Measurements from ENCODE around the gene TNFSF13B. TPM values are rescaled to one million over a fixed set of nuclear protein-coding genes. Genes with fewer than 3 reads are reported as not detected.

The TNFSF13B gene
- total RNA-seq, 2 donors from 2014 or later, result 0.52 to 10.2 TPM

- peaks cover 14% of the 10 kb centered on the region for H3K4me1 ChIP-seq
- WGBS, 2 donors, result 17 to 33% methylated on average over 3 of the region's 3 CpGs
- H3K4me3 ChIP-seq, result no peak overlapping the region
- peak overlapping the region in 3 of 4 donors; percentile 11 to 79 (median 42) for H3K27ac ChIP-seq
- no peak for DNase-seq
- no peaks in the 10 kb centered on the region for H3K9me3 ChIP-seq
- peak; percentile 27 for ATAC-seq
- H3K36me3 ChIP-seq (replicated peaks in 1 of 2; ENCODE audit: insufficient read depth in 1 of 2, low read depth in 2 of 2), result no peaks in the 10 kb centered on the region
- intact Hi-C loops (cut with DNase I), result no loop called here
- H3K27me3 ChIP-seq, result no peaks in the 10 kb centered on the region
- TF ChIP-seq POLR2A (IDR thresholded peaks at IDR 0.05) (no peak), CTCF (IDR thresholded peaks at IDR 0.05) (no peak)
Measured at GRCh38 chr13:108270442-108270841, 924 bp downstream of the TNFSF13B start.

- ATAC-seq, result no peak
- Histone ChIP-seq H3K27me3 (no peaks in the 10 kb centered on the region), H3K36me3 (replicated peaks in 1 of 2; ENCODE audit: insufficient read depth in 1 of 2, low read depth in 2 of 2) (no peaks in the 10 kb centered on the region), H3K4me3 (no peak overlapping the region), H3K27ac (no peak overlapping the region), H3K9me3 (no peaks in the 10 kb centered on the region), H3K4me1 (peaks cover 14% of the 10 kb centered on the region)
- no peak for DNase-seq
- intact Hi-C loops (cut with DNase I), result no loop called here
- TF ChIP-seq CTCF (IDR thresholded peaks at IDR 0.05), result no peak
- no peak for TF ChIP-seq POLR2A (IDR thresholded peaks at IDR 0.05)
Measured at GRCh38 chr13:108272333-108272732, 2.8 kb downstream of the TNFSF13B start.

- Histone ChIP-seq H3K4me1 (peaks cover 14% of the 10 kb centered on the region), H3K4me3 (no peak overlapping the region), H3K27me3 (no peaks in the 10 kb centered on the region), H3K36me3 (replicated peaks in 1 of 2; ENCODE audit: insufficient read depth in 1 of 2, low read depth in 2 of 2) (no peaks in the 10 kb centered on the region), H3K27ac (no peak overlapping the region), H3K9me3 (no peaks in the 10 kb centered on the region)
- no peak for DNase-seq
- intact Hi-C loops (cut with DNase I), result no loop called here
- TF ChIP-seq CTCF (IDR thresholded peaks at IDR 0.05) (no peak), POLR2A (IDR thresholded peaks at IDR 0.05) (no peak)
- ATAC-seq, result no peak
- WGBS, 2 donors, result 78 to 85% methylated on average over 5 of the region's 5 CpGs
Measured at GRCh38 chr13:108273429-108274118, 4.1 kb downstream of the TNFSF13B start.

- no peak for TF ChIP-seq CTCF (IDR thresholded peaks at IDR 0.05)
- TF ChIP-seq POLR2A (IDR thresholded peaks at IDR 0.05), result no peak
- Histone ChIP-seq H3K27me3 (no peaks in the 10 kb centered on the region), H3K4me3 (no peak overlapping the region), H3K9me3 (no peaks in the 10 kb centered on the region), H3K4me1 (peaks cover 8% of the 10 kb centered on the region), H3K27ac (no peak overlapping the region), H3K36me3 (replicated peaks in 1 of 2; ENCODE audit: insufficient read depth in 1 of 2, low read depth in 2 of 2) (no peaks in the 10 kb centered on the region)
- DNase-seq (no peak), ATAC-seq (no peak)
- intact Hi-C loops (cut with DNase I), result no loop called here
Measured at GRCh38 chr13:108274718-108275117, 5.2 kb downstream of the TNFSF13B start.

- TF ChIP-seq POLR2A (IDR thresholded peaks at IDR 0.05) (no peak), CTCF (IDR thresholded peaks at IDR 0.05) (no peak)
- Histone ChIP-seq H3K4me1 (no peaks in the 10 kb centered on the region), H3K4me3 (no peak overlapping the region), H3K36me3 (replicated peaks in 1 of 2; ENCODE audit: insufficient read depth in 1 of 2, low read depth in 2 of 2) (no peaks in the 10 kb centered on the region), H3K9me3 (no peaks in the 10 kb centered on the region), H3K27me3 (no peaks in the 10 kb centered on the region), H3K27ac (no peak overlapping the region)
- ATAC-seq (no peak), DNase-seq (peak in 2 of 4 donors; percentile 25 to 27)
- intact Hi-C loops (cut with DNase I), result no loop called here
- 36 to 50% methylated on average over 6 of the region's 6 CpGs for WGBS, 2 donors
Measured at GRCh38 chr13:108276060-108276459, 6.5 kb downstream of the TNFSF13B start.

Measured in body of pancreas (tissue), 4 donors.